Superior temporal gyrus (tissue), 1 donor: ENCODE measurements around the gene VSTM1.
A peak's percentile ranks its signal among the peaks of the same experiment; 100 is the strongest.
"Not testable (repeated sequence)": the region's sequence is repeated elsewhere in the genome, so short reads cannot be mapped to it uniquely, and the experiment has no call there.

Experiments used
- DNase-seq: peaks from one replicate; pipeline ENCODE4 v3.0.0-alpha.2; 2016; ENCODE audit errors: extremely low spot score

VSTM1 gene

GRCh38 chr19:54063350-54064116 lies at the start of gene VSTM1:
TSS of gene VSTM1 (minus strand) at chr19:54063897. CDS start at chr19:54063777, 120 bp downstream.
- no peak for DNase-seq

GRCh38 chr19:54109651-54110050 lies 46.0 kb upstream of the VSTM1 start:
- no peak for DNase-seq

- DNase-seq: no peak
Measured at GRCh38 chr19:54108496-54108895, 44.8 kb upstream of the VSTM1 start.

GRCh38 chr19:54107876-54108490 lies 44.3 kb upstream of the VSTM1 start:
- DNase-seq: no peak

- no peak for DNase-seq
Measured at GRCh38 chr19:54106716-54107115, 43.0 kb upstream of the VSTM1 start.

GRCh38 chr19:54105796-54106195 lies 42.1 kb upstream of the VSTM1 start:
- DNase-seq: no peak

- no peak for DNase-seq
Measured at GRCh38 chr19:54104998-54105715, 41.5 kb upstream of the VSTM1 start.

GRCh38 chr19:54102421-54103169 lies 38.9 kb upstream of the VSTM1 start, which contains the start of gene NDUFA3:
TSS of gene NDUFA3 (plus strand) at chr19:54102855. CDS start at chr19:54102879, 24 bp downstream.
- DNase-seq: peak; percentile 99

GRCh38 chr19:54100561-54100960 lies 36.9 kb upstream of the VSTM1 start, which contains the start of gene OSCAR:
TSS of gene OSCAR (minus strand) at chr19:54100803. CDS start at chr19:54100792, 11 bp downstream.
- no peak for DNase-seq

GRCh38 chr19:54099903-54100255 lies 36.2 kb upstream of the VSTM1 start:
- not testable (repeated sequence) for DNase-seq

GRCh38 chr19:54099190-54099902 lies 35.6 kb upstream of the VSTM1 start:
- DNase-seq: no peak

GRCh38 chr19:54096617-54097106 lies 33.0 kb upstream of the VSTM1 start:
- no peak for DNase-seq

GRCh38 chr19:54095859-54096616 lies 32.3 kb upstream of the VSTM1 start:
- not testable (repeated sequence) for DNase-seq

- no peak for DNase-seq
Measured at GRCh38 chr19:54095136-54095858, 31.6 kb upstream of the VSTM1 start.

GRCh38 chr19:54094426-54095000 lies 30.8 kb upstream of the VSTM1 start:
- no peak for DNase-seq

GRCh38 chr19:54084410-54084809 lies 20.7 kb upstream of the VSTM1 start:
- DNase-seq: no peak

- DNase-seq: no peak
Measured at GRCh38 chr19:54081032-54081431, 17.3 kb upstream of the VSTM1 start, which contains the start of gene TARM1. TSS of gene TARM1 (minus strand) at chr19:54081365. CDS start at chr19:54081340, 25 bp downstream.

- DNase-seq: no peak
Measured at GRCh38 chr19:54077334-54077733, 13.6 kb upstream of the VSTM1 start.

GRCh38 chr19:54074851-54075250 lies 11.2 kb upstream of the VSTM1 start:
- DNase-seq: no peak
